HEK293 (cell line): ENCODE measurements around the gene AEBP1.

Experiments
- CTCF ChIA-PET: fragments of 350-600 bp; formaldehyde crosslinking; extraction: SDS; loops from one replicate; lab custom pipeline; 2021; ENCODE audit warnings: antibody characterized with exemption; lab: Yijun Ruan, JAX
- POLR2A ChIA-PET: fragments of 300-600 bp; formaldehyde crosslinking; extraction: SDS; loops from one replicate; lab custom pipeline; 2020; ENCODE audit warnings: antibody characterized with exemption, inconsistent platforms; lab: Yijun Ruan, JAX
- H3K27ac ChIP-seq: fragments of 200-500 bp; sonication (Bioruptor generic); 2 replicates; pipeline ENCODE4 v1.5.1; 2014; ENCODE audit warnings: low read depth, low read length, control low read depth, inconsistent platforms; ENCODE audit errors: extremely low read depth
- H3K36me3 ChIP-seq, 2 experiments: fragments of 200-500 bp in 1 of 2; sonication (Bioruptor generic) in 1 of 2; 1 replicate in 1 of 2; 2 replicates in 1 of 2; pipeline ENCODE4 v1.5.1; 2014 to 2017; ENCODE audit warnings: inconsistent platforms in 2 of 2, low read length in 2 of 2; ENCODE audit not compliant: control insufficient read depth in 2 of 2, insufficient read depth in 1 of 2
- H3K4me1 ChIP-seq: fragments of 200-500 bp; sonication (Bioruptor generic); 2 replicates; pipeline ENCODE4 v1.5.1; 2014; ENCODE audit warnings: mild to moderate bottlenecking, low read length, inconsistent platforms; ENCODE audit not compliant: control insufficient read depth, insufficient read depth
- H3K4me3 ChIP-seq: 2 replicates; pipeline ENCODE4 v1.5.1; 2011; ENCODE audit warnings: low read depth, mild to moderate bottlenecking, control low read depth, low read length, moderate library complexity
- H3K9me3 ChIP-seq: fragments of 200-500 bp; sonication (Bioruptor generic); 2 replicates; pipeline ENCODE4 v1.5.1; 2014; ENCODE audit warnings: low read depth, low read length, inconsistent platforms; ENCODE audit not compliant: control insufficient read depth, insufficient read depth
- GFI1B ChIP-seq: fragments of 450-650 bp; formaldehyde crosslinking; IDR thresholded peaks from 2 replicates; pipeline ENCODE4 v1.5.1; 2016; ENCODE audit warnings: missing biosample characterization, missing genetic modification characterization
- OVOL3 ChIP-seq: fragments of 450-650 bp; formaldehyde crosslinking; IDR thresholded peaks from 2 replicates; pipeline ENCODE4 v1.5.1; 2016; ENCODE audit warnings: missing biosample characterization, missing genetic modification characterization
- WT1 ChIP-seq: fragments of 450-650 bp; formaldehyde crosslinking; IDR thresholded peaks from 2 replicates; pipeline ENCODE4 v1.5.1; 2016; ENCODE audit warnings: missing biosample characterization, missing genetic modification characterization
- ZBTB17 ChIP-seq: fragments of 450-650 bp; formaldehyde crosslinking; IDR thresholded peaks from 2 replicates; pipeline ENCODE4 v1.5.1; 2016; ENCODE audit warnings: missing biosample characterization, missing genetic modification characterization
- ZNF114 ChIP-seq: fragments of 450-650 bp; formaldehyde crosslinking; IDR thresholded peaks from 2 replicates; pipeline ENCODE4 v1.5.0; 2017; ENCODE audit warnings: missing biosample characterization, missing genetic modification characterization
- ZNF169 ChIP-seq: fragments of 450-650 bp; formaldehyde crosslinking; IDR thresholded peaks from 2 replicates; pipeline ENCODE4 v1.5.1; 2016; ENCODE audit warnings: missing biosample characterization, missing genetic modification characterization
- ZNF350 ChIP-seq: fragments of 450-650 bp; formaldehyde crosslinking; IDR thresholded peaks from 2 replicates; pipeline ENCODE4 v1.5.0; 2017; ENCODE audit warnings: missing biosample characterization, mild to moderate bottlenecking, missing genetic modification characterization
- ZNF621 ChIP-seq: fragments of 450-650 bp; formaldehyde crosslinking; IDR thresholded peaks from 2 replicates; pipeline ENCODE4 v1.5.1; 2017; ENCODE audit warnings: missing biosample characterization, missing genetic modification characterization
- ZNF623 ChIP-seq: fragments of 450-650 bp; formaldehyde crosslinking; IDR thresholded peaks from 2 replicates; pipeline ENCODE4 v1.5.1; 2016; ENCODE audit warnings: missing biosample characterization, missing genetic modification characterization
- ZNF768 ChIP-seq: fragments of 450-650 bp; formaldehyde crosslinking; IDR thresholded peaks from 2 replicates; pipeline ENCODE4 v1.5.1; 2018; ENCODE audit warnings: missing biosample characterization, mild to moderate bottlenecking, missing genetic modification characterization
- ZSCAN23 ChIP-seq: fragments of 450-650 bp; formaldehyde crosslinking; IDR thresholded peaks from 2 replicates; pipeline ENCODE4 v1.5.1; 2016; ENCODE audit warnings: missing biosample characterization, missing genetic modification characterization
- TF ChIP-seq, protein P1 (sequence below): fragments of 450-650 bp; formaldehyde crosslinking; IDR thresholded peaks from 2 replicates; pipeline ENCODE4 v1.5.1; 2016; ENCODE audit warnings: missing biosample characterization, missing genetic modification characterization
- TF ChIP-seq, protein P2 (sequence below): fragments of 450-650 bp; formaldehyde crosslinking; IDR thresholded peaks from 2 replicates; pipeline ENCODE4 v1.5.1; 2016; ENCODE audit warnings: missing biosample characterization, missing genetic modification characterization
- TF ChIP-seq, protein P3 (sequence below): fragments of 450-650 bp; formaldehyde crosslinking; IDR thresholded peaks from 2 replicates; pipeline ENCODE4 v1.5.1; 2016; ENCODE audit warnings: missing biosample characterization, missing genetic modification characterization
- TF ChIP-seq, protein P4 (sequence below): fragments of 450-650 bp; formaldehyde crosslinking; IDR thresholded peaks from 2 replicates; pipeline ENCODE4 v1.5.1; 2016; ENCODE audit warnings: missing biosample characterization, missing genetic modification characterization, borderline replicate concordance

The AEBP1 gene

DNA sequence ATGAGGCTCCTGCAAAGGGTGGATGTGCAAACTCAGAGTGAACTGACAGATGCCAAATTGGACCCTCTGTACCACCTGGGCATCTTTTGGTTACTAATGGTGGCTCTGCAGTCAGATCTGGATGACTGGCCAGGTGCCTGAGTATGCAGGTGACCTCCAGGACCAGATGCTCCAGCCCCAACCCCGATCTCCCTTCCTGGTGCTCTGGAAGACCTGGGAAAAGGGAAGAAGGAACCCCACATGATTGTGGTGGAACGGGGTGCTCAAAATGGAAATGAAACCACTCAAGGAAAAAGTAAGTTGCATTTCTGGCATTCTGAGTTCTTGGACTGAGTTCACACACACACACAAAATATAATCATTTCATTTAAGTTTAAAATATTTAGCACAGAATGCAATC, 9.8 kb upstream of the AEBP1 start:
- POLR2A ChIA-PET, result no interaction called here
- TF ChIP-seq, protein P1, sequence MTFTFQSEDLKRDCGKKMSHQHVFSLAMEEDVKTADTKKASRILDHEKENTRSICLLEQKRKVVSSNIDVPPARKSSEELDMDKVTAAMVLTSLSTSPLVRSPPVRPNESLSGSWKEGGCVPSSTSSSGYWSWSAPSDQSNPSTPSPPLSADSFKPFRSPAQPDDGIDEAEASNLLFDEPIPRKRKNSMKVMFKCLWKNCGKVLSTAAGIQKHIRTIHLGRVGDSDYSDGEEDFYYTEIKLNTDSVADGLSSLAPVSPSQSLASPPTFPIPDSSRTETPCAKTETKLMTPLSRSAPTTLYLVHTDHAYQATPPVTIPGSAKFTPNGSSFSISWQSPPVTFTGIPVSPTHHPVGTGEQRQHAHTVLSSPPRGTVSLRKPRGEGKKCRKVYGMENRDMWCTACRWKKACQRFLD (tag by site-specific recombination), result no peak
- TF ChIP-seq ZNF621 (tag by site-specific recombination) (no peak), WT1 (tag by site-specific recombination) (no peak), ZSCAN23 (no peak), ZNF350 (tag by site-specific recombination) (no peak), OVOL3 (tag by site-specific recombination) (no peak), ZNF623 (no peak), ZNF169 (no peak)
- TF ChIP-seq, protein P2, sequence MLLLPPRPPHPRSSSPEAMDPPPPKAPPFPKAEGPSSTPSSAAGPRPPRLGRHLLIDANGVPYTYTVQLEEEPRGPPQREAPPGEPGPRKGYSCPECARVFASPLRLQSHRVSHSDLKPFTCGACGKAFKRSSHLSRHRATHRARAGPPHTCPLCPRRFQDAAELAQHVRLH, result no peak
- TF ChIP-seq, protein P3, sequence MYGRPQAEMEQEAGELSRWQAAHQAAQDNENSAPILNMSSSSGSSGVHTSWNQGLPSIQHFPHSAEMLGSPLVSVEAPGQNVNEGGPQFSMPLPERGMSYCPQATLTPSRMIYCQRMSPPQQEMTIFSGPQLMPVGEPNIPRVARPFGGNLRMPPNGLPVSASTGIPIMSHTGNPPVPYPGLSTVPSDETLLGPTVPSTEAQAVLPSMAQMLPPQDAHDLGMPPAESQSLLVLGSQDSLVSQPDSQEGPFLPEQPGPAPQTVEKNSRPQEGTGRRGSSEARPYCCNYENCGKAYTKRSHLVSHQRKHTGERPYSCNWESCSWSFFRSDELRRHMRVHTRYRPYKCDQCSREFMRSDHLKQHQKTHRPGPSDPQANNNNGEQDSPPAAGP, result no peak
- TF ChIP-seq, protein P4, sequence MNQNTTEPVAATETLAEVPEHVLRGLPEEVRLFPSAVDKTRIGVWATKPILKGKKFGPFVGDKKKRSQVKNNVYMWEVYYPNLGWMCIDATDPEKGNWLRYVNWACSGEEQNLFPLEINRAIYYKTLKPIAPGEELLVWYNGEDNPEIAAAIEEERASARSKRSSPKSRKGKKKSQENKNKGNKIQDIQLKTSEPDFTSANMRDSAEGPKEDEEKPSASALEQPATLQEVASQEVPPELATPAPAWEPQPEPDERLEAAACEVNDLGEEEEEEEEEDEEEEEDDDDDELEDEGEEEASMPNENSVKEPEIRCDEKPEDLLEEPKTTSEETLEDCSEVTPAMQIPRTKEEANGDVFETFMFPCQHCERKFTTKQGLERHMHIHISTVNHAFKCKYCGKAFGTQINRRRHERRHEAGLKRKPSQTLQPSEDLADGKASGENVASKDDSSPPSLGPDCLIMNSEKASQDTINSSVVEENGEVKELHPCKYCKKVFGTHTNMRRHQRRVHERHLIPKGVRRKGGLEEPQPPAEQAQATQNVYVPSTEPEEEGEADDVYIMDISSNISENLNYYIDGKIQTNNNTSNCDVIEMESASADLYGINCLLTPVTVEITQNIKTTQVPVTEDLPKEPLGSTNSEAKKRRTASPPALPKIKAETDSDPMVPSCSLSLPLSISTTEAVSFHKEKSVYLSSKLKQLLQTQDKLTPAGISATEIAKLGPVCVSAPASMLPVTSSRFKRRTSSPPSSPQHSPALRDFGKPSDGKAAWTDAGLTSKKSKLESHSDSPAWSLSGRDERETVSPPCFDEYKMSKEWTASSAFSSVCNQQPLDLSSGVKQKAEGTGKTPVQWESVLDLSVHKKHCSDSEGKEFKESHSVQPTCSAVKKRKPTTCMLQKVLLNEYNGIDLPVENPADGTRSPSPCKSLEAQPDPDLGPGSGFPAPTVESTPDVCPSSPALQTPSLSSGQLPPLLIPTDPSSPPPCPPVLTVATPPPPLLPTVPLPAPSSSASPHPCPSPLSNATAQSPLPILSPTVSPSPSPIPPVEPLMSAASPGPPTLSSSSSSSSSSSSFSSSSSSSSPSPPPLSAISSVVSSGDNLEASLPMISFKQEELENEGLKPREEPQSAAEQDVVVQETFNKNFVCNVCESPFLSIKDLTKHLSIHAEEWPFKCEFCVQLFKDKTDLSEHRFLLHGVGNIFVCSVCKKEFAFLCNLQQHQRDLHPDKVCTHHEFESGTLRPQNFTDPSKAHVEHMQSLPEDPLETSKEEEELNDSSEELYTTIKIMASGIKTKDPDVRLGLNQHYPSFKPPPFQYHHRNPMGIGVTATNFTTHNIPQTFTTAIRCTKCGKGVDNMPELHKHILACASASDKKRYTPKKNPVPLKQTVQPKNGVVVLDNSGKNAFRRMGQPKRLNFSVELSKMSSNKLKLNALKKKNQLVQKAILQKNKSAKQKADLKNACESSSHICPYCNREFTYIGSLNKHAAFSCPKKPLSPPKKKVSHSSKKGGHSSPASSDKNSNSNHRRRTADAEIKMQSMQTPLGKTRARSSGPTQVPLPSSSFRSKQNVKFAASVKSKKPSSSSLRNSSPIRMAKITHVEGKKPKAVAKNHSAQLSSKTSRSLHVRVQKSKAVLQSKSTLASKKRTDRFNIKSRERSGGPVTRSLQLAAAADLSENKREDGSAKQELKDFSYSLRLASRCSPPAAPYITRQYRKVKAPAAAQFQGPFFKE, result no peak

DNA sequence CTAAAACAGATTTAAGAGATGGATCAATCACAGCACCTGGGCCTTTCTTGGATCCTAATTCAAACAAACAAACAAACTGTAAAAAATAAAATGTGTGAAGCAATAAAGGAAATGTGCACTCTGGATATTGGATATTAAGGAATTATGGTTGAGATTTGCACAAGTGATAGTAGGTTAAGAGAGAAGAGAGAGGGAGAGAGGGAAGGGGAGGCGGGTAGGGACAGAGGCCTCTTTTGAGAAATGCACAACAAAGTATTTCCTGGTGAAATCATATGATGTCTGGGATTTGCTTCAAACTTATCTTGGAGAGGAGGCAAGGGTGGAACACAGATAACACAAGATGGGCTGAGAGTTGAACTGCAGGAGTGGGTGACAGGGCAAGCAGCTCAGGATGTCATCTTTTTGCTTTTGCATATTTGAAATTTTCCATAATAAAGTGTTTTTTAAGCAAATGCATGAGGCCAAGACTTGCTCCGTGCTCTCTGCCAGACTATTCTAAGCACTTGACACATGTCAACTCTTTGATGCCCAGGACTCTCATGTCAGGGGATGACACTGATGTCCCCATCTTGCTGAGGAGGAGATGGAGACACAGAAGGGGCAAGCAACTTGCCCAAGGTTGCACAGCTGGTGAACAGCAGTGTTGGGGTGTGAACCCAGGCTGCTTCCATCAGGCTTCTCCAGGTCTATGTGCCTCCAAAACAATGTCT, 9.1 kb upstream of the AEBP1 start:
- Histone ChIP-seq H3K36me3 (no peaks in the 10 kb centered on the region), H3K9me3 (no peaks in the 10 kb centered on the region), H3K4me3 (no peak overlapping the region), H3K27ac (no peak overlapping the region), H3K4me1 (no peaks in the 10 kb centered on the region; the same call in 1 of the 2 replicates)
- ChIA-PET CTCF (no interaction called here), POLR2A (no interaction called here)
- 0 out of 2 replicates have a peak, but pooled peaks have one; percentile 15 for TF ChIP-seq ZBTB17
- TF ChIP-seq GFI1B (tag by site-specific recombination), result no peak
- no peak for TF ChIP-seq ZNF114 (tag by site-specific recombination)
- peak; percentile 77 for TF ChIP-seq ZNF768 (tag by site-specific recombination)

More for the DNA sequence above, 9.8 kb upstream of the AEBP1 start:
- Histone ChIP-seq H3K4me1 (no peaks in the 10 kb centered on the region; the same call in 1 of the 2 replicates), H3K9me3 (no peaks in the 10 kb centered on the region), H3K27ac (no peak overlapping the region), H3K36me3 (no peaks in the 10 kb centered on the region), H3K4me3 (no peak overlapping the region)
- CTCF ChIA-PET, result no interaction called here
